ENCODE measurements around the gene FOXI1.

DNA sequence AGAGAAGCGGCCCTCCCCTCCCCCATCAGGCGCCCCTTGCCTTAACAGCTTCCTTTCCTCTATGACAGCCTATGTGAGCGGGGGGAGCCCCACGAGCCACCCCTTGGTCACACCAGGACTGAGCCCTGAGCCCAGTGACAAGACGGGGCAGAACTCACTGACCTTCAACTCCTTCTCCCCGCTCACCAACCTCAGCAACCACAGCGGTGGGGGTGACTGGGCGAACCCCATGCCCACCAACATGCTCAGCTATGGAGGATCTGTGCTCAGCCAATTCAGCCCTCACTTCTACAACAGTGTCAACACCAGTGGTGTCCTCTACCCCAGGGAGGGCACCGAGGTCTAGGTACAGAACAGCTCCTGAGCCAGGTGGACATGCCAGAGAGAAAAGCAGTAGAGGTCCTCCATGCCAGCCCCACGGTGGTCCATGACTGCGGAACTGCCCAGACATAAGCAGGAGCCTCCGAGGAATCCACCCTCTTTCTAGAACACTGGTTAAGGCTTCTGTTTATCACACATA lies 2.6 kb downstream of the FOXI1 start:
- TF ChIP-seq ZFP3 (CRISPR knock-in tag; IDR thresholded peaks at IDR 0.05) (no peak), ZNF8 (CRISPR knock-in tag; IDR thresholded peaks at IDR 0.05) (no peak), ZC3H10 (CRISPR knock-in tag; IDR thresholded peaks at IDR 0.05) (no peak), TCF4 (CRISPR knock-in tag; IDR thresholded peaks at IDR 0.05; ENCODE audit: borderline replicate concordance) (no peak), TOX (CRISPR knock-in tag; IDR thresholded peaks at IDR 0.05; ENCODE audit: borderline replicate concordance) (no peak), BACH2 (CRISPR knock-in tag; IDR thresholded peaks at IDR 0.05; ENCODE audit: borderline replicate concordance) (no peak), ZFP30 (CRISPR knock-in tag; IDR thresholded peaks at IDR 0.05) (no peak), ESRRG (CRISPR knock-in tag; IDR thresholded peaks at IDR 0.05) (no peak), SNAI2 (CRISPR knock-in tag; IDR thresholded peaks at IDR 0.05) (no peak), ZNF70 (CRISPR knock-in tag; IDR thresholded peaks at IDR 0.05) (no peak), TSHZ2 (CRISPR knock-in tag; IDR thresholded peaks at IDR 0.05) (no peak)
- TF ChIP-seq, protein P1, sequence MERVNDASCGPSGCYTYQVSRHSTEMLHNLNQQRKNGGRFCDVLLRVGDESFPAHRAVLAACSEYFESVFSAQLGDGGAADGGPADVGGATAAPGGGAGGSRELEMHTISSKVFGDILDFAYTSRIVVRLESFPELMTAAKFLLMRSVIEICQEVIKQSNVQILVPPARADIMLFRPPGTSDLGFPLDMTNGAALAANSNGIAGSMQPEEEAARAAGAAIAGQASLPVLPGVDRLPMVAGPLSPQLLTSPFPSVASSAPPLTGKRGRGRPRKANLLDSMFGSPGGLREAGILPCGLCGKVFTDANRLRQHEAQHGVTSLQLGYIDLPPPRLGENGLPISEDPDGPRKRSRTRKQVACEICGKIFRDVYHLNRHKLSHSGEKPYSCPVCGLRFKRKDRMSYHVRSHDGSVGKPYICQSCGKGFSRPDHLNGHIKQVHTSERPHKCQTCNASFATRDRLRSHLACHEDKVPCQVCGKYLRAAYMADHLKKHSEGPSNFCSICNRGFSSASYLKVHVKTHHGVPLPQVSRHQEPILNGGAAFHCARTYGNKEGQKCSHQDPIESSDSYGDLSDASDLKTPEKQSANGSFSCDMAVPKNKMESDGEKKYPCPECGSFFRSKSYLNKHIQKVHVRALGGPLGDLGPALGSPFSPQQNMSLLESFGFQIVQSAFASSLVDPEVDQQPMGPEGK (CRISPR knock-in tag; IDR thresholded peaks at IDR 0.05; ENCODE audit: borderline replicate concordance) = no peak
